Loucy (cell line): ENCODE results near the gene ANKZF1.

Experiments used
- EZH2phosphoT487 ChIP-seq: fragments of 200-600 bp; IDR thresholded peaks from 2 replicates; pipeline ENCODE4 v1.6.1; 2018; ENCODE audit warnings: antibody characterized with exemption, mild to moderate bottlenecking, moderate library complexity, borderline replicate concordance
- TF ChIP-seq, protein P1 (sequence below): fragments of 200-600 bp; sonication (generic); conservative IDR thresholded peaks from 2 replicates; pipeline ENCODE4 v1.5.1; 2014; ENCODE audit warnings: mild to moderate bottlenecking, antibody characterized with exemption, low read length

DNA sequence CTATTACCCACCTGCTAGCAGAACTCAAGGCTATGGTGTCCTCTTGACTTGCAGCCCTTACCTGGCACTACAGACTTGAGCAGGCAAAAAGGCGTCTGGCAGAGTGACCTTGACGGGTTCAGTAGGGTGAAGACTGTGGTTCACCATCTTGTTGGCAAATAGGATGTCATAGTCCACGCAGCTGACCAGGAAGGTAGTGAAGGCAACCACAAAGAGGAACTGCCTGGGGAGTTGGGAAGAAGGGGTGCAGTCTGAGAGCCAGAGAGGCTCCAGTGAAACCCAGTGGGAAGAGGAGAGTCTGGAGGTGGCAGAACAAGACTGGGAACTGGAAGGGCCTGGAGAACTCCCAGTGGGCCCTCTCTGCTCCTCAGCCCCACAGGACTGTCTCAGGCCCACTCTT is 4.3 kb upstream of the ANKZF1 start:
- TF ChIP-seq, protein P1, sequence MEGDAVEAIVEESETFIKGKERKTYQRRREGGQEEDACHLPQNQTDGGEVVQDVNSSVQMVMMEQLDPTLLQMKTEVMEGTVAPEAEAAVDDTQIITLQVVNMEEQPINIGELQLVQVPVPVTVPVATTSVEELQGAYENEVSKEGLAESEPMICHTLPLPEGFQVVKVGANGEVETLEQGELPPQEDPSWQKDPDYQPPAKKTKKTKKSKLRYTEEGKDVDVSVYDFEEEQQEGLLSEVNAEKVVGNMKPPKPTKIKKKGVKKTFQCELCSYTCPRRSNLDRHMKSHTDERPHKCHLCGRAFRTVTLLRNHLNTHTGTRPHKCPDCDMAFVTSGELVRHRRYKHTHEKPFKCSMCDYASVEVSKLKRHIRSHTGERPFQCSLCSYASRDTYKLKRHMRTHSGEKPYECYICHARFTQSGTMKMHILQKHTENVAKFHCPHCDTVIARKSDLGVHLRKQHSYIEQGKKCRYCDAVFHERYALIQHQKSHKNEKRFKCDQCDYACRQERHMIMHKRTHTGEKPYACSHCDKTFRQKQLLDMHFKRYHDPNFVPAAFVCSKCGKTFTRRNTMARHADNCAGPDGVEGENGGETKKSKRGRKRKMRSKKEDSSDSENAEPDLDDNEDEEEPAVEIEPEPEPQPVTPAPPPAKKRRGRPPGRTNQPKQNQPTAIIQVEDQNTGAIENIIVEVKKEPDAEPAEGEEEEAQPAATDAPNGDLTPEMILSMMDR: no peak
- TF ChIP-seq EZH2phosphoT487: no peak
